GM21717 (cell line): ENCODE results near the gene DOP1B.
"Not testable (repeated sequence)": the region's sequence is repeated elsewhere in the genome, so short reads cannot be mapped to it uniquely, and the experiment has no call there.

ENCODE experiments used
- ATAC-seq: cut with Tn5 transposase; IDR thresholded peaks from one replicate; pipeline ENCODE4 v1.9.1; 2021; ENCODE audit warnings: mild to moderate bottlenecking, moderate library complexity; ENCODE audit not compliant: unreplicated experiment

Gene DOP1B

DNA sequence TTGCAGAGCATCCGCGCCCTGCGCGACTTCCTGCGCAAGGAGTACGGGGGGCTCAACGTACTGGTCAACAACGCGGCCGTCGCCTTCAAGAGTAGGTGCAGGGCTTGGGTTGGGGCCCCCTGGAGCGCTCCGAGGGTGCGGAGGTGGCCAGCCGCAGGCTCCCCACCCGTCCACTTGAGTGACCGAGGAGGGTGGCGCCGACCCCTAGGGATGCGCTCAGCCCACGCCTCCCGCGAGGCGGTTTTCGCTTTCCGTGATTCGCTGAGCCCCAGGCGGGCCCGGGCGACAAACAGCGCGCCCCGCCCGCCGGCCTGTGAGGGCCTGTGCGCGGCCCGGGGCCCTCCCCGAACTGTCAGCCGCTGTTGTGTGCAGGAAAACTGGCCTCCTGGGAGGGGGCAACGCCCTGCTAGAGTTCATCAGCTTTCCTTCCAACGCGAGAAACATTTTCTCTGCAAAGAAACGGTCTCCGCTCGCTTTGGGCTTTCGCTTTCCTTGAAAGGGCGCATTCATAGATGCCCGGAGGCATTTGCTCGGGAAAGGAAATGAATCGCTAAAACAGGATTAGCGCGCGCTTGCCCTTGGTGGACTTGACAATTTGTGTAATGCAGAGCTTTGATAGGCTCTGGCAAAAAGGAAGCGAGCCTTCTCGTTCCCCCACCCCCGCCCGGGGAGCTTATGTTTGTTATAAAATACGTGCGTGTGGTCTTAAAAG lies 21.1 kb upstream of the DOP1B start:
- ATAC-seq = no peak

DNA sequence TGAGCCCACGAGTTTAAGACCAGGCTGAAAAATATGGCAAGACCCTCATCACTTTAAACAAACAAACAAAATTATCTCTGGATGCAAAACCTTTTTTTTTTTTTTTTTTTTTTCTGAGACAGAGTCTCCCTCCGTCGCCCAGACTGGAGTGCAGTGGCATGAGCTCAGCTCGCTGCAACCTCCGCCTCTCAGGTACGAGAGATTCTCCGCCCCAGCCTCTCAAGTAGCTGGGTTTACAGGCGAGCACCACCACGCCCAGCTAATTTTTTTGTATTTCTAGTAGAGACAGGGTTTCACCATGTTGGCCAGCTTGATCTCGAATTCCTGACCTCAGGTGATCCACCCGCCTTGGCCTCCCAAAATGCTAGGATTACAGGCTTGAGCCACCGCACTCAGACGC lies 16.8 kb upstream of the DOP1B start:
- ATAC-seq = not testable (repeated sequence)

DNA sequence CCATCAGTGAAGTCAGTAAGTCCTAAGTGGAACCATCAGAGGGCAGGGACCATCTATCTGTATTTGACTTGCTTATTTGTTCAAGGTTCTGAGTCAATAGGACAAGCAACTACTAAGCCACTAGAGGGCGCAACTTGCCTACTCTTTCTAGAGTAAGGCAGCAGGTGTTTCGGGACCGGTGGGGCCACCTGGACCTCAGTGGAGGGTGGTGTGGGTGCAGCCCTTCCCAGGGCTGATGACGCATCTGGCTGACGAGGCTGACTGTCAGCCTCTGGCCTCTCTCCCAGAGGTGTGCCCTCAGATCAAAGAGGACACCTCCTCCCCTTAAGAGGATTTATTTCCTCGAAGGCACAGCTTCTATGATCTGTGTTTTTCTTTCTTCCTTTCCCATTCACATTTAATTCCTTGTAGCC lies 15.1 kb upstream of the DOP1B start:
- ATAC-seq = peak; percentile 67

DNA sequence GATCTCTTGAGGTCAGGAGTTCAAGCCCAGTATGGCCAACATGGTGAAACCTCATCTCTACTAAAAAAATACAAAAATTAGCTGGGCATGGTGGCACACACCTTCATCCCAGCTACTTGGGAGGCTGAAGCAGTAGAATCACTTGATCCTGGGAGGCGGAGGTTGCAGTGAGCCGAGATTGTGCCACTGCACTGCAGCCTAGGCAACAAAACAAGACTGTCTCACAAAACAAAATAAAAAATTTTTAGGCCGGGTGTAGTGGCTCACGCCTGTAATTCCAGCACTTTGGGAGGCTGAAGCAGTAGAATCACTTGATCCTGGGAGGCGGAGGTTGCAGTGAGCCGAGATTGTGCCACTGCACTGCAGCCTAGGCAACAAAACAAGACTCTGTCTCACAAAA lies 12.4 kb upstream of the DOP1B start:
- ATAC-seq = not testable (repeated sequence)

DNA sequence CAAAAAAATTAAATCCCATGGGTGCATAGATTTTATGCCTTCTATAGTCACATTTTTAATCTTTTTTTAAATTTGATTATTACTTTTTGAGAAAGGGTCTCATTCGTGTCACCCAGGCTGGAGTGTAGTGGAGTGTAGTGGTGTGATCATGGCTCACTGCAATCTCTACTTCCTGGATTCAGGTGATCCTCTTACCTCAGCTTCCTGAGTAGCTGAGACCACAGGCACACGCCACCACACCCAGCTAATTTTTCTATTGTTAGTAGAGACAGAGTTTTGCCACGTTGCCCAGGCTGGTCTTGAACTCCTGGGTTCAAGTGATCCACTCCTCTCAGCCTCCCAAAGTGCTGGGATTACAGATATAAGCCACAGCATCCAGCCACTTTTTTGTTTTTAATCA lies 11.4 kb upstream of the DOP1B start:
- ATAC-seq = no peak

DNA sequence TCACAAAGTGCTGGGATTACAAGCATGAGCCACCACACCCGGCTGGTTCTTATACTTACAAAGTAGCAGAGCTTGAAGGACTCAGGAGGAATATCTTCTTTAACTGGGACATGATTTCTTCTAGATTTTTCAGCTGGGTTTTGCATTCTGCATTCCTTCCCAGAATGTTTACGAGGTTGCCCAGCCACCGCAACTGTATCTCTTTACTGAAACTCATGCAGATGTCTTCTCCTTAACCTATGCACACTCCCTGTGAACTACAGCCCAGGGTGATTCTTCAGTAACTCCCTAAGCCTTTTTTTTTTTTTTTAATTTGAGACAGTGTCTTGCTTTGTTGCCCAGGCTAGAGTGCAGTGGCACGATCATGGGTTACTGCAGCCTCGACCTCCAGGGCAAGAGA lies 8.7 kb upstream of the DOP1B start:
- no peak for ATAC-seq

DNA sequence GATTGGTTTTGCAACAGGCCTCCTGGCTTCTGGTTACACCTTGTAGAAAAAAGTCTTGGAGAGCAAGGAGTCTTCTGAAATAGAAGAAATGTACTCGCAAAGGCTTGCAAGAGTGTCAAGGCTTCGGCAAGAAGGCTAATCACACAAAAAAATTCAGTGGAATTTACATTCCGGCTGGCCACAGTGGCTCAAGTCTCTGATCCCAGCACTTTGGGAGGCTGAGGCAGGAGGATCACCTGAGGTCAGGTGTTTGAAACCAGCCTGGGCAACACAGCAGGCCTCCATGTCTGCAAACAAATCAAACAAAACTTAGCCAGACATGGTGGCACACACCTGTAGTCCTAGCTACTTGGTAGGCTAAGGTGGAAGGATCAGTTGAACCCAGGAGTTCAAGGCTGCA lies 7.7 kb upstream of the DOP1B start:
- no peak for ATAC-seq

DNA sequence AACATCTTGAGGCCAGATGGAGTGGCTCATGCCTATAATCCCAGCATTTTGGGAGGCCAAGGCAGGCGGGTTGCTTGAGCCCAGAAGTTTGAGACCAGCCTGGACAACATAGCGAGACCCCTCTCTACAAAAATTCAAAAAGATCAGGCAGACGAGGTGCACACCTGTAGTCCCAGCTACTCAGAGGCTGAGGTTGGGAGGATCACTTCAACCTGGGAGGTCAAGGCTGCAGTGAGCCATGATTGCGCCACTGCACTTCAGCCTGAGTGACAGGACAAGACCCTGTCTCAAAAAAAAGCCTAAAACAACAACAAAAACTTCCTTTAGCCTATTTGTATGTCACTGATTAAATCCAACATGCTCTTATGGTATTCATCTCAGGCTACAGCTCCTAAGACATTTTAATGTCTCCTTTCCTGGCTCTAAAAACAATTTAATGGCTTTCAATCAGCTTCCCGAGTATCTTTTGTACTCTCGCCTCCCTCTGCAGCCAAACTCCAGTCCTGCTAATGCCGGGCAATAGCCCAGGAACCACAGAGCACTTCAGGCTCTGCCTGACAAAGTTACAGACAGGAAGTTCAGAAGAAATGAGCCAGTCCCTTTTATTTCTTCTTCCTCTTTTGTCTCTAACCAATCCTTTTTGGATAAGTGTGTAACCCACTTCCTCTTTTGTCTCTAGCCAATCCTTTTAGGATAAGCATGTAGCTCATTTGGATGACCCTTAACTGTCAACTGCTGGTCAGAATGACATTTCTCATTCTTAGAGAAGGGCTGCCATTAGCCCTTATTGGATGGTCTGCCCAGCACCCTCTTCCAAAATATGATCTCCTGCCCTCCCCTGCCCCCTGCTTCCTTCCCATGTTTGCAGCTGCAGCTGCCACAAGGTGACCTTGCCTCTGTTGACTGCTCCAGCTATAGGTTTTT lies 6.6 kb upstream of the DOP1B start:
- no peak for ATAC-seq

DNA sequence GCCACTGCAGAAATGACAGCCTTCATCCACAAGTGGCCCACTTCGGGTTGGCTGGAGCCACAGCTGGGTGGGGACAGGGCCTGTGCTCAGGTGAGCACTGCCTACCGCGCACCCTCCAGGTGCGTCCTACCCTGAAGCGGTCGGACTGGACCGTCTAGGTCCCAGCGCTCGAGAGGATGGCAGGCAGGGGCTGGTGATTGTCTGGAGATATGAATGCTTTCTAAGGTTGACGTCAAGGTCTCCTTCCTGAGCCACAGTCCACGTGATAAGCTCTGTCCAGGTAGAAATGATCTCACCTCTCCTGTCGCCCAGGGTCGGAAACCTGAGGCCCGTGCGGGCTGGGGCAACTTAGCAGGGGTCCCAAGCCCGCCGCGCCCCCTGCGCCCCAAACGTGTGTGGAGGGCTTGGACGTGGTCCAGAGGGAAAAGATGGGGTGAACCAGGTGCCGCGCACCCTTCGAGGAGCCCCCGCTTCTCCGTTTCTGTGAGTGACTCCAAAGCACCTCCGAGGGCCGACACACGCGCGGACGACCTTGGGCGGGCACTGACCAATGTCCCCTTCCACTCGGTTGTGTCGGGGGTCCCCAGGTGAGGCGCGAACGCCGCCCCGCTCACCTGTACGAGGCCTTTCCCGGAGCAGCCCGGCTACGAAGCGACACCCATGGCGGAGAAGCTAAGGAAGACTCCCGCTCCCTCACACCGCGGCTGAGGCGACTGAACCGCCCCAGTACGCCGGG lies 853 bp upstream of the DOP1B start:
- ATAC-seq = no peak

DNA sequence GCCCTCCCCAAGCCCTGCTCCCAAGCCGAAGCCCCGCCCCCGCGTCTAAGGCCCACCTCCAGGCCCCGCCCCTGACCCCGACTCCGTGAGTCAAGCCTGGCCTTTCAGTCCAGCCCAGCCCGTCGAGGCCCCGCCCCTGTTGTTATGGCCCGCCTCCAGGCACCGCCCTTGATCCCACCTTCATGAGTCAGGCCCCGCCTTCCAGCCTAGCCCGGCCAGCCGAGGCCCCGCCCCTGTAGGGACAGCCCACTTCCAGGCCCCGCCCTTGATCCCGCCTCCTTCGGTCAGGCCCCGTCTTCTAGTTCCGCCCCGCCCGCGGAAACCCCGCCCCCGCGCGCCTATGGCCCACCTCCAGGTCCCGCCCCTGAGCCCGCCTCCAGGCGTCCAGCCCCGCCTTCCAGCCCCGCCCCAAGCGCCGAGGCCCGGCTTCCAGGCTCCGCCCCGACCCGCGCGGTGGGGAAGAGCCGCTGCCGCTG lies 247 bp upstream of the DOP1B start:
- peak; percentile 88 for ATAC-seq

DNA sequence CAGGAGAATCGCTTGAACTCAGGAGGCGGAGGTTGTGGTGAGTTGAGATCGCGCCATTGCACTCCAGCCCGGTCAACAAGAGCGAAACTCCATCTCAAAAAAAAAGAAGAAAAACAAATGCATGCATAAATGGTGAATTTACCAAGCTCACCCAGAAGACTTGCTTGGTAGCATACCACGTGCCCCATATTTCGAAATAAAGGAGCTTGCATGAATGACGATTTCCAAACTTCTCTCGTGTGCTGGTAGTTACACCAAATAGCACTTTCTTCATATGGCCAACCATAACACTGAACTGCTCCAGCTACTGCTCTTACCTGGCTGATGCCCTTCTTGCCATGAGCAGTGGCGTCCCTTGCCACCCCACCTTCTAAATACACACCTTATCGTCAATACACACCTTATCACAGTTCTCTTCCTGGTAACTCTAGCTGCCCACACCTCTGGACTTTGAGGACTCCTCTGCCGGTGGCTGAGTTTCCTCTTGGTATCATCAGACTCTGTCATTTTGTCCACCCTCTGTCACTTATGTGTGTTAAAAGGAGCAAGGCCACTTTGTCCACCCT lies 2.8 kb downstream of the DOP1B start:
- ATAC-seq = no peak

DNA sequence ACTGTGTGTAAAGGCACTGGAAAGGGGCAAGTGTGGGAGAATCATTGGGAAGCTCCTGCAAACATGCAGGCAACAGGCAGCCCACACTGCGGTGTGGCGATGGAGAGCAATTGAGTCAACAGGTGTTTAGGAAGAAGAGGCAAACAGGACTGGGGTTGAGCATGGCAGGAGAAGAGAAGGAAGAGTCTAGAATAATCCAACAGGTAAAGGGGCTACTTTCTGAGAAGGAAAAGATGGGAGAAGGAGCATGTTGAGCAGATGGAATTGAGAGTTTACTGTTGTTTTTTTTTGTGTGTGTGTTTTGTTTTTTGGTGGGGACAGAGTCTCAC lies 4.2 kb downstream of the DOP1B start:
- ATAC-seq = no peak

DNA sequence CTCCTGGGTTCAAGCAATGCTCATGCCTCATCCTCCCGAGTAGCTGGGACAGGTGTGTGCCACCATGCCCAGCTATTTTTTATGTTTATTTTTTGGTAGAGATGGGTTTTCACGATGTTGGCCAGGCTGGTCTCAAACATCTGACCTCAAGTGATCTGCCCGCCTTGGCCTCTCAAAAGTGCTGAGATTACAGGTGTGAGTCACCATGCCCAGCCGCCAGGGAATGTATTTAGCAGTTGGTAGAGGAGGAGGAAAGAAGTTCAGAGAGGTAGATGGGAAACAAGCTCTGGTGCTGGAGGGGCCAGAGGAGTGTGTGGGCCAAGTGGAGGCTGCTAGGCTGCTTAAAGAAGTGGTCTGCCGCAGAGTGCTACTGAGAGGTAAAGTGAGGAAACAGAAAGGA lies 6.0 kb downstream of the DOP1B start:
- no peak for ATAC-seq

DNA sequence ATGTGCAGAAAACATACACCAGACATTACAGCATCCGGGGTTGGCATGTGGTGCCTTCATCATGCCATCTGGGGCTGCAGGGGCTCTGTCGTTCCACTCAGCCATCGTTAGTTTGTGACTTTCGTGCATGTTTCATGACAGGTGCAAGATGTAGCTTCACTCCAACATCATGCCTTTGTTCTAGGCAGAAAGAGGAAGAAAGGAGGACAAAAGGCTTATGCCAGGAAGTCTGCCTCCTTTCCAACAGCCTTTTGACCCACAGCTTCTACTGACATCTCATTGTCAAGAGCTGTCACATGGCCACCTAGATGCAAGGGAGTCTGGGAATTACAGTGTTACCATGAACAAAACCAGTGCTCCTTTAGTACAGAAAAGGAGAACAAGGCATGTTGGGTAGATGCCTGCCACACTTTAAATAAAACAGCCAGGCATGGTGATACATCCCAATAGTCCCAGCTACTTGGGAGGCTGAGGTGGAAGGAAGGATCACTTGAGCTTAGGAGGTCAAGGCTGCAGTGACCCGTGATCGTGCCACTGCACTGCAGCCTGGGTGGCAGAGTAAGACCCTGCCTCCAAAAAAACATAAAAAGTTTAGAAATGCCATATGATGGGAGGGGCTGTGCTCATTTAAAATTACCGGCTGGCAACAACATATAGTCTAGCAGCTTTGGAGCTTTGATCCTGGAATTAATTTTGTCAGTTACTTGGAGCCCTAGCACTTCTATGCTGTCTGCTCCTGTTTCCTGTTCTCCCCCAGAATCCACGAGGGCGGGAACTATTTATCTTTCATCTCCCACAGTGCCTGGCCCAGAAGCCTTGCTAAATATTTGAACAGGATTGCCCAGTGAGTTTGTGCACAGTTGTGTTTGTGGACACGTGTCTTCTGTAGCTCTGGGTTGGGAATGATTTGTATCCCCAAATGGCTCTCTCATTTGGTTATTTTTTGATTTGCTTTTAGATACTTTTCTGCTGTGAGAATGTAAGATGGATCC lies 7.4 kb downstream of the DOP1B start:
- ATAC-seq = no peak

DNA sequence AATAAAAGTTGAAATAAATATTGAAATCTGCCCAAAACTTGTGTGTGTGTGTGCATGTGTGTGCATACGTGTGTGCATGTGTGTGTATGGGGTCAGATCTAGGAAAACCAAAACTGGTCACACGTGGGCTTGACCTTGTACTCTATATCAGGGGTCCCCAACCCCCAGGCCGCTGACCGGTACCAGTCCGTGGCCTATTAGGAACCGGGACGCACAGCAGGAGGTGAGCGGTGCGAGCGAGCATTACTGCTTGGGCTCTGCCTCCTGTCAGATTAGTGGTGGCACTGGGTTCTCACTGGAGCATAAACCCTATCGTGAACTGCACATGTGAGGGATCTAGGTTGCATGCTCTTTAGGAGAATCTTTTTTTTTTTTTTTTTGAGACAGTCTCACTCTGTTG lies 8.7 kb downstream of the DOP1B start:
- ATAC-seq = no peak

DNA sequence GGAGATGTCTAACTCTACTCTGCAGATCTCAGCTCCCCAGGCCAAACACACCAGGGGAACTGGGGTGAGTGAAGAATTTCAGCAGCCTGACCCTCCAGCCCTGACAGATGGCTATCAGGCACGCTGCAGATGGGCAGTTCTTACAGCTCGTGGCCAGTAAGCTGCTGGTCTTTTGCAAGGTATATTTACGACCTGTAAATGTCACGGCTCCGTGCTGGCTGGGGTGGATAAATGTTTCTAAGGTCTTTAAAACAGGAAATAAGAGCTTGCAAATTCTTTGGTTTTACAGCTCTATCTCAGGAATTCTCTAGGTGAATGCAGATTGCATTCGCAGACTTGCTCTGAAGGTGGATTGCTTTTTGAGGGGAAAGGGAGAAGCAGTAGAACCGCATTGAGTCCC lies 10.1 kb downstream of the DOP1B start:
- no peak for ATAC-seq

DNA sequence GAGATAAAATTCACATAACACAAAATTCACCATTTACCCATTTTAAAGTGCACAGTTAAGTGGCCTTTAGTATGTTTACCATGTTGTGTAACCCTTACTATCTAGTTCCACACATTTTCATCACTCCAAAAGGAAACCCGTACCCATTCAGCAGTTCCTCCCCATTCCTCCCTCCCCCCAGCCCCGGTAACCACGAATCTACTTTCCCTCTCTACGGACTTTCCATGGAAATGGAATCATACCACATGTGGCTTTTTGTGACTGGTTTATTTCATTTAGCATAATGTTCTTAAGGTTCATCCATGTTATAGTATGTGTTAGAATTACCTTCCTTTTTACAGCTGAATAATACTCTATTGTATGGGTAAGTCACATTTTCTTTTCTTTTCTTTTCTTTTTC lies 10.9 kb downstream of the DOP1B start:
- ATAC-seq = no peak

DNA sequence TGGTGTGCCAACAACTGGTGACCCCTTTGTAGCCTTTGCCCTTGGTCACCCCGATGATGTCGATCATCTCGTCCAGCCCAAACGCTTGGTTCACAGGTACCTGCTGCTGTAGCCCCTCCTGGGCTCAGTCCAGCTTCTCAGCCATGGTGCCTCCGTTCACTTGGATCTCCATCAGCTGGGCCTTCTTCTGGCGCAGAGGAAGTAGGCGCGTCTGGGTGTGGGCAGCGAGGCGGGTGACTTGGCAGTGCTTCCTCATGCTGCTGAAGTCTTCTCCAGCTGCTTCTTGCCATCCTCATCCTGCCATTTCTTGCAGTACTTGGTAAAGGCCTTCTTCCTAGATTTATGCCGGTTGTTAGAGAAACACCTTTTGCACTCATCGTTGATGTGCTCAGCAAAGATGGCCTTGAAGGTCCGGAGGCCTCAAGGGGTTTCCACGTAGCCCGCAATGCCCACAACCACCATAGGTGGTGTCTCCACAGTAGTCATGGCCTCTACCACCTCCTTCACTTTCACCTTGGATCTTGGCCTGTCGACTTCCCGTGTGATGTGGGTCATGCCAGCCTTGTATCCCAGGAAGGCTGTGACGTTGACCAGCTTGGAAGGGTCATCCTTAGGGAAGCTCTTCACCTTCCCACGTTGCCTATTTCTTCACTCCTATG lies 13.0 kb downstream of the DOP1B start:
- ATAC-seq = no peak

DNA sequence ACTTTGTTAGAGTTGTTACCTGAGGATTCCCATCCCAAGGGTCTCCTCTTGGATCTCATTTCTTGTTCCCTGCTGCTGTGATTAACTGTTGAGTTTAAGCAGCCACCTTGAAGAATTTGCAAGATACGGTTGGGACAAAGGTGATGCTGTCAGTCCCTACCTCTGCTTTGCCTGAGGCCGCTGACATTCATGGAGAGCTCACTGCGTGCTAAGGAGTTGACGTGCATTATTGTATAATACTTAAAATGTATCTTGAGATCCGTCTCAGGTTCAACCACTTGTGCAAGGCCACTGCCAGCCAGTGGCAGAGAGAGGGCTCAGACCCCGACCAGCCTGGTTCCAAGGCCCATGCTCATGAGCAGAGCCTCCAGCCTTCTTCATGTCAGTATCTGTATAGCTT lies 14.2 kb downstream of the DOP1B start:
- no peak for ATAC-seq

DNA sequence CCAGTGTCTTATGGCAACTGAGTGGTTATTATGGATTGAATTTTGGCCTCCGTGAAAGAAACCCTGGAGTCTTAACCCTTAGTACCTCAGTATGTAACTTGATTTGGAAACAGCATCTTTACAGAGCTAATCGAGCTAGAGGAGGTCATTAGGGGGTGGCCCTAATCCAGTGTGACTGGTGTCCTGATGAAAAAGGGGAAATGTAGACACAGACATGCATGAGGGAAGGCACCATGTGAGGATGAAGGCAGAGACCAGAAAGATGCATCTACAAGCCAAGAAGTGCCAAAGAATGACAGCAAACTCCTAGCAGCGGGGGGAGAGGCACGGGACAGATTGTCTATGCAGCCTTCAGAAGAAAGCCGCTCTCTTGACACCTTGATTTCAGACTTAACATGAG lies 14.7 kb downstream of the DOP1B start:
- no peak for ATAC-seq
